Gastroesophageal sphincter (tissue), 3 donors: ENCODE data around the gene CTNNA3.

Experiments used
- EP300 ChIP-seq: sonication (generic); formaldehyde crosslinking; IDR thresholded peaks from one replicate; pipeline ENCODE4 v1.6.1; 2017; ENCODE audit warnings: antibody characterized with exemption, mild to moderate bottlenecking
- POLR2AphosphoS5 ChIP-seq: sonication (generic); formaldehyde crosslinking; IDR thresholded peaks from one replicate; pipeline ENCODE4 v1.6.1; 2017; ENCODE audit warnings: antibody characterized with exemption
- TF ChIP-seq, protein P1 (sequence below), 4 experiments: fragments of 200-600 bp in 2 of 4; fragments of 450-650 bp in 2 of 4; sonication (generic) in 1 of 4; IDR thresholded peaks; one replicate each; pipeline ENCODE4 v1.5.1; 2017 to 2019; ENCODE audit warnings: antibody characterized with exemption in 4 of 4, mild to moderate bottlenecking in 2 of 4, moderate library complexity in 2 of 4

DNA sequence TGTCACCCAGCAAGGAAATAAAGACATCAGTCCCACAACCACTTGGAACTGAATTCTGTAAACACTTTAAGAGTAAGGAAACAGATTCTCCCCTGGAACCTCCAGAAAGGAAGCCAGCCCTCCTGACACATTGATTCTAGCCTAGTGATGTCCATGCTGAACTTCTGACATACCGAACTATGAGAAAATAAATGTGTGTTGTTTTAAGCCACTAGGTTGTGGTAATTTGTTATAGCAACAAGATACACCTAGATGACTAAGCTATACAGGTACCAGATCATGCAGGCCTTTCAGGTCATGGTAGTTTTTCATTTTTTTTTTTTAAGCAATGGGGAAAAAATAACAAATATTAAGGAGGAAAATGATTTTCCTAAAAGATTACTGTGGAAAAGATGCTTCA, 807.8 kb downstream of the CTNNA3 start:
- TF ChIP-seq, protein P1, sequence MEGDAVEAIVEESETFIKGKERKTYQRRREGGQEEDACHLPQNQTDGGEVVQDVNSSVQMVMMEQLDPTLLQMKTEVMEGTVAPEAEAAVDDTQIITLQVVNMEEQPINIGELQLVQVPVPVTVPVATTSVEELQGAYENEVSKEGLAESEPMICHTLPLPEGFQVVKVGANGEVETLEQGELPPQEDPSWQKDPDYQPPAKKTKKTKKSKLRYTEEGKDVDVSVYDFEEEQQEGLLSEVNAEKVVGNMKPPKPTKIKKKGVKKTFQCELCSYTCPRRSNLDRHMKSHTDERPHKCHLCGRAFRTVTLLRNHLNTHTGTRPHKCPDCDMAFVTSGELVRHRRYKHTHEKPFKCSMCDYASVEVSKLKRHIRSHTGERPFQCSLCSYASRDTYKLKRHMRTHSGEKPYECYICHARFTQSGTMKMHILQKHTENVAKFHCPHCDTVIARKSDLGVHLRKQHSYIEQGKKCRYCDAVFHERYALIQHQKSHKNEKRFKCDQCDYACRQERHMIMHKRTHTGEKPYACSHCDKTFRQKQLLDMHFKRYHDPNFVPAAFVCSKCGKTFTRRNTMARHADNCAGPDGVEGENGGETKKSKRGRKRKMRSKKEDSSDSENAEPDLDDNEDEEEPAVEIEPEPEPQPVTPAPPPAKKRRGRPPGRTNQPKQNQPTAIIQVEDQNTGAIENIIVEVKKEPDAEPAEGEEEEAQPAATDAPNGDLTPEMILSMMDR (IDR thresholded peaks at IDR 0.05): no peak
- TF ChIP-seq EP300 (no peak), POLR2AphosphoS5 (no peak)
